Right lobe of liver (tissue), 6 donors: Measurements from ENCODE around the gene SKIC2. TPM values are rescaled to one million over a fixed set of nuclear protein-coding genes. Genes with fewer than 3 reads are reported as not detected.

Source experiments
- ATAC-seq, 4 donors: fragments of 200-7000 bp; cut with Tn5 transposase; one replicate each; pipeline ENCODE4 v1.9.1; 2020; ENCODE audit warnings: mild to moderate bottlenecking in 4 of 4, moderate library complexity in 4 of 4
- DNase-seq, 3 donors: peaks; one replicate each; pipeline ENCODE4 v3.0.0-alpha.2; 2020
- H3K27ac ChIP-seq, 3 donors: fragments of 200-600 bp; one replicate each; pipeline ENCODE4 v1.8.0; 2022
- H3K27me3 ChIP-seq, 2 donors: fragments of 200-600 bp; one replicate each; pipeline ENCODE4 v1.8.0; 2022
- H3K36me3 ChIP-seq, 4 donors: fragments of 200-600 bp; sonication (generic) in 1 of 4; one replicate each; pipeline versions ENCODE4 v1.5.1 to v1.8.0; 2017 to 2022; ENCODE audit warnings: control low read depth in 1 of 4
- H3K4me1 ChIP-seq, 4 donors: fragments of 200-600 bp; sonication (generic) in 1 of 4; one replicate each; pipeline versions ENCODE4 v1.5.1 to v1.8.0; 2017 to 2022; ENCODE audit warnings: control low read depth in 1 of 4
- H3K4me3 ChIP-seq, 3 donors: fragments of 200-600 bp; one replicate each; pipeline ENCODE4 v1.8.0; 2022
- H3K9me3 ChIP-seq, 4 donors: fragments of 200-600 bp; sonication (generic) in 1 of 4; one replicate each; pipeline versions ENCODE4 v1.5.1 to v1.8.0; 2017 to 2022; ENCODE audit warnings: control low read depth in 1 of 4
- CTCF ChIP-seq, 4 donors: fragments of 200-600 bp in 3 of 4; fragments of 450-650 bp in 1 of 4; IDR thresholded peaks; one replicate each; pipeline versions ENCODE4 v1.5.1 to v1.8.0; 2016 to 2022; ENCODE audit warnings: antibody characterized with exemption in 4 of 4, mild to moderate bottlenecking in 2 of 4
- POLR2A ChIP-seq: fragments of 450-650 bp; IDR thresholded peaks from one replicate; pipeline ENCODE4 v1.6.1; 2017; ENCODE audit warnings: antibody characterized with exemption, mild to moderate bottlenecking
- WGBS: methylation state at CpG from one replicate; pipeline ENCODE4 v1.1.6; 2018; ENCODE audit warnings: low coverage, low lambda C conversion rate; ENCODE audit not compliant: insufficient coverage; ENCODE audit errors: missing lambda C conversion rate; 5-methylcytosine and 5-hydroxymethylcytosine counted together
- intact Hi-C, 2 donors: fragments of 100-400 bp; cut with DNase I; formaldehyde crosslinking; loops; one replicate each; pipeline versions ENCODE4 v1.11.2 to v1.14.1; 2022
- total RNA-seq, 6 experiments: library from RNA; depleted of rRNA in 2 of 6; stranded (reverse); fragments of >200 nt in 2 of 6; fragmentation: NEBNext Ultra II Directional in 3 of 6; extraction: Animal tissue kit (Norgen Biotek cat#: 25700) in 3 of 6; gene quantifications; one replicate each; pipeline versions ENCODE4 v1.1.0 to v1.2.4, GENCODE V29; 2016 to 2023
- donor health status: DM: no; HTN: yes; CAD: no.
- donor health status: DM: no; HTN: no; CAD: no.
- donor health status: DM: no; HTN: no; CAD: no.
- donor health status: DM: no; HTN: yes; CAD: no.
- donor health status: DM: no; HTN: yes; CAD: no.

SKIC2 gene
- total RNA-seq, 6 experiments from 2014 or later: 26.3 to 73.1 (median 47.1) TPM

GRCh38 chr6:31949926-31950548 lies 8.9 kb upstream of the SKIC2 start:
- H3K4me3 ChIP-seq: no peak overlapping the region
- TF ChIP-seq CTCF (IDR thresholded peaks at IDR 0.05) (no peak), POLR2A (no peak)
- DNase-seq (no peak), ATAC-seq (no peak)
- peaks cover 0 to 76% (median 31%) of the 10 kb centered on the region in 4 donors for H3K36me3 ChIP-seq
- H3K27ac ChIP-seq: no peak overlapping the region
- H3K4me1 ChIP-seq: peaks cover 0 to 20% (median 2%) of the 10 kb centered on the region in 4 donors
- no peaks in the 10 kb centered on the region for H3K27me3 ChIP-seq
- intact Hi-C loops: loop anchor here in 1 of 2 donors (10.0 kb wide), 1 partner anchor 45 kb away; the partner anchor contains the start of gene ZBTB12
- WGBS: 78% methylated on average over 7 of the region's 7 CpGs
- no peaks in the 10 kb centered on the region for H3K9me3 ChIP-seq

GRCh38 chr6:31952140-31952805 lies 6.7 kb upstream of the SKIC2 start:
- peak; percentile 40 to 73 (median 66) for ATAC-seq
- 37% methylated on average over 4 of the region's 5 CpGs for WGBS
- H3K9me3 ChIP-seq: no peaks in the 10 kb centered on the region
- H3K4me3 ChIP-seq: no peak overlapping the region
- peak in 2 of 3 donors; percentile 67 to 69 for DNase-seq
- intact Hi-C loops: loop anchor here in 1 of 2 donors (10.0 kb wide), 1 partner anchor 47 kb away; the partner anchor contains the start of gene ZBTB12
- TF ChIP-seq POLR2A (peak; percentile 45), CTCF (IDR thresholded peaks at IDR 0.05) (peak; percentile 60 to 83 (median 70))
- no peaks in the 10 kb centered on the region for H3K27me3 ChIP-seq
- peaks cover 0 to 16% (median 0%) of the 10 kb centered on the region in 4 donors for H3K4me1 ChIP-seq
- H3K27ac ChIP-seq: peak overlapping the region in 1 of 3 donors; percentile 4
- H3K36me3 ChIP-seq: peaks cover 0 to 93% (median 30%) of the 10 kb centered on the region in 4 donors

GRCh38 chr6:31952890-31953289 lies 6.1 kb upstream of the SKIC2 start:
- Histone ChIP-seq H3K9me3 (no peaks in the 10 kb centered on the region), H3K4me3 (no peak overlapping the region), H3K27ac (peak overlapping the region in 1 of 3 donors; percentile 4), H3K27me3 (no peaks in the 10 kb centered on the region), H3K4me1 (peaks cover 0 to 16% (median 2%) of the 10 kb centered on the region in 4 donors), H3K36me3 (peaks cover 0 to 87% (median 27%) of the 10 kb centered on the region in 4 donors)
- TF ChIP-seq CTCF (IDR thresholded peaks at IDR 0.05): no peak
- TF ChIP-seq POLR2A: no peak
- intact Hi-C loops: loop anchor here in 1 of 2 donors (10.0 kb wide), 1 partner anchor 48 kb away; the partner anchor contains the start of gene ZBTB12
- 48% methylated on average over 5 of the region's 5 CpGs for WGBS
- peak in 1 of 4 donors; percentile 5 for ATAC-seq
- no peak for DNase-seq

GRCh38 chr6:31954511-31954910 lies 4.5 kb upstream of the SKIC2 start:
- intact Hi-C loops: loop anchor here in 1 of 2 donors (10.0 kb wide), 1 partner anchor 50 kb away; the partner anchor contains the start of gene ZBTB12
- Histone ChIP-seq H3K27me3 (no peaks in the 10 kb centered on the region), H3K27ac (no peak overlapping the region), H3K9me3 (no peaks in the 10 kb centered on the region), H3K4me3 (no peak overlapping the region), H3K36me3 (peaks cover 0 to 71% (median 19%) of the 10 kb centered on the region in 4 donors), H3K4me1 (peaks cover 0 to 14% (median 7%) of the 10 kb centered on the region in 4 donors)
- TF ChIP-seq POLR2A: no peak
- TF ChIP-seq CTCF (IDR thresholded peaks at IDR 0.05): no peak
- ATAC-seq: no peak
- 94% methylated on average over 24 of the region's 28 CpGs for WGBS
- DNase-seq: no peak
